ENCODE results near the gene DNAJC17.

Gene DNAJC17

DNA sequence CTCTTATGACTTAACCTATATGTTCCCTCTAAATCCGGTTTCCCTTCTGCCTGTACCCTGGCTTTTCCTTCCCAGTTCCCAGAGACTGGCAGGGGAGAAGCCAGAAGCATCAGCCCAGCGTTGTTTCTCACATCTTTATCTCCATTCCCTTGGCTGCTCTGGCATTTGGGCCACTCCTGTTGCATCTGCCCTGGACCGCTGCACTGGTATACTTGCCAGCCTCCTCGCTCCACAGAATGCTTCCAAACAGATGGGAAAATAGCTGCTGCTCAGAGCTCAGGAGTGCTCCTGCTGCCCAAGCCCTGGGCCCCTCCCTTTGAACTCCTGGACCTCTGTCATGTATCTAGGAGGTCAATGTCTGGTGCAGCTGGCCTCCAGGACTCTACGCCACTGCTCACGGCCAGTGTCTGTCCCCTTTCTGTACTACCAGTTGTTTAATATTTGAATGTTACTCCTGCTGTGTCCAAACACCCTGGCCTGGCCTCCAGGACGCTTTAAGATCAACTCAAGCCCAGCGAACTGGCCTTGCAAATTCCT, 43.4 kb upstream of the DNAJC17 start:
- DNase-seq (ENCODE audit: low read depth): no peak
- H3K4me3 ChIP-seq (ENCODE audit: low read length): no peak overlapping the region
- TF ChIP-seq, protein P1, sequence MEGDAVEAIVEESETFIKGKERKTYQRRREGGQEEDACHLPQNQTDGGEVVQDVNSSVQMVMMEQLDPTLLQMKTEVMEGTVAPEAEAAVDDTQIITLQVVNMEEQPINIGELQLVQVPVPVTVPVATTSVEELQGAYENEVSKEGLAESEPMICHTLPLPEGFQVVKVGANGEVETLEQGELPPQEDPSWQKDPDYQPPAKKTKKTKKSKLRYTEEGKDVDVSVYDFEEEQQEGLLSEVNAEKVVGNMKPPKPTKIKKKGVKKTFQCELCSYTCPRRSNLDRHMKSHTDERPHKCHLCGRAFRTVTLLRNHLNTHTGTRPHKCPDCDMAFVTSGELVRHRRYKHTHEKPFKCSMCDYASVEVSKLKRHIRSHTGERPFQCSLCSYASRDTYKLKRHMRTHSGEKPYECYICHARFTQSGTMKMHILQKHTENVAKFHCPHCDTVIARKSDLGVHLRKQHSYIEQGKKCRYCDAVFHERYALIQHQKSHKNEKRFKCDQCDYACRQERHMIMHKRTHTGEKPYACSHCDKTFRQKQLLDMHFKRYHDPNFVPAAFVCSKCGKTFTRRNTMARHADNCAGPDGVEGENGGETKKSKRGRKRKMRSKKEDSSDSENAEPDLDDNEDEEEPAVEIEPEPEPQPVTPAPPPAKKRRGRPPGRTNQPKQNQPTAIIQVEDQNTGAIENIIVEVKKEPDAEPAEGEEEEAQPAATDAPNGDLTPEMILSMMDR (conservative IDR thresholded peaks at IDR 0.05; ENCODE audit: low read depth, low read length): no peak

DNA sequence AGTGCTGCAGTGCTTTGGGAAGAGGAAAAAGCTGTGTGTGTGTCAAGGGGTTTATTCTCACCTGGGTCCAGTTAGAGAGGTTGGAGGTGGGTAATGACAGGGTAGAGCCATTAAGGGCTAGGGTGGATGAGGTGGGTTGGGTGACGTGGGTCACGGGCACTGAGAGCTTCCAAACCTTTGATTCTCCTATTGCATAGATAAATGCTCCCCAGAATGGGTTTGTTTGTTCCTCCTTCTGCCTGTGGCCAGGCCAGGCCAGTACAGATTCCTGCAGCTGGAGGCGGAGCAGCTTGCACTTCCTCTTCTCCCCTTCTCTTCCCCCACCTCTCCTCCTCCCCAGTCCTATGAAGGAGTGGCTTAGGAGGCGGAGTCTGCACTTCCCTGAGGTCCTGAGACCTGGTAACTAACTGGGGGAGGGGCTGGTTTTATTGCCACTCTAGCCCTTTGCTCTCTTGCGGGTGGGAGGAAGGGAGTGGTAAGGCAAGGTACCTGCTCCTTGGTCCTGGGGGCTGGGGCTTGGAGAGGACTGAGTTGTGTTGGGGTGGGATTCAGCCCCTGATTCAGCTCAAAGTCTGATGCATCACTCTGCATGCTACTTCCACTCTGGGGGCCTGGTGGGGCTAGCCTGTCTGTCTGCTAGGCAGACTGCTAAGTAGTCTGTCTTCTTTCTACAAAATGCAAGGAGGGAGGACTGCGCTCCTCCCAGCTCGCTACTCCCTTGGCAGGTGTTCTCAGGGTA, 40.1 kb upstream of the DNAJC17 start:
- TF ChIP-seq, protein P1 (conservative IDR thresholded peaks at IDR 0.05; ENCODE audit: low read depth, low read length): no peak
- no peak overlapping the region for H3K4me3 ChIP-seq (ENCODE audit: low read length)
- no peak for DNase-seq (ENCODE audit: low read depth)

DNA sequence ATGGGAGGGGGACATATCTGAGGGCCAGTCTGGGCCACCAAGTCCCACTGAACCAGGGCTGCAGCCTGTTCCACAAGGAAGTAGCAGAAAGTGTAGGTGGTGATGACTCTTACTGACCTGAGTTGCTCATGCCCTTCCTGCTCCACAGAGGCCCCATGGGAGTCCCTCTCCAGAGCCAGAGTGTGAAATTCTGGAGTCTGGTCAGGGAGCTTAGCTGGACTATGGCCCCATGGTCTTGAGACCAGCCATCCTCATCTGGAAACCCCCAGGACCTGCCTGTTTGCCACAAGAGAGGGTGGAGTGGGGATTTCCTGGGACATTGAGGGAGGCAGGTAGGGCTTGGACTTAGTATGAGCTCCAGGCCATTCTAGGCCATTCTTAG, 39.6 kb upstream of the DNAJC17 start:
- H3K4me3 ChIP-seq (ENCODE audit: low read length): no peak overlapping the region
- TF ChIP-seq, protein P1 (conservative IDR thresholded peaks at IDR 0.05; ENCODE audit: low read depth, low read length): no peak
- DNase-seq (ENCODE audit: low read depth): no peak

DNA sequence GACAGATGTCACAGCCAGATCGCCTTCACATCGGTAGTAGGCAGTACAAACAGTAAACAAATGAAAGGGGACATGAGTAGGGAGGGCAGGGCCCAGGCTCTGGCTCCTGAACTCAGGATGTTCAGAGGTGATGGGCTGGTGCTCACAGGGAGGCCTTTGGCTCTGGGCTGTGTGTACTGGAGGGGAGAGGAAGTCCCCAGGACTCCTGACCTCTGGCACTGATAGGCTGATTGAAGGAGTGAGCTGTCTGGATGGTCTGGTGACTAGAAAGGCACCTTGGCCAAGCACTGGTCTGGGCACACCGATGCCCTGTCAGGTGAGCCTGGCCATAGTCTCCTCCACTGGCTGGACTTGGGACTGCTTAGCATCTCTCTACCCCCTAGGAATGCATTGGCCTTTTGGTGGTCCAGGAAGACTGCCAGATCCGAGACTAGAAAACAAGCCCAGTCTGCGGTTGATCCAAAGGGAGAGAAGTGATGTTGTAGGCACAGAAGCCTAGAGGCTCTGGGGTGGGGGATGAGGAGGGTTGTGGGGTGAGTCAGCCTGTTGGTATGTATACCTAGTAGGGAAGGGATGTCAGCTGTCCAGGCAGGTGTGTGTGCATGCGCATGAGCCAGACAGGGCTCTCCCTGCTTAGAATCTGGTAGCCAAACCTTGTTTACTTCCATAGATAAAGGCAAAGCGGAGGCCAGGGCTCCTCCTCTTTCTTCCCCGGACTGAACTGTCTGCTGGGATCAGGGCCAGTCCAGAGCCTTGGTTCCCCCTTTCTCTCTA, 38.4 kb upstream of the DNAJC17 start:
- no peak overlapping the region for H3K4me3 ChIP-seq (ENCODE audit: low read length)
- TF ChIP-seq, protein P1 (conservative IDR thresholded peaks at IDR 0.05; ENCODE audit: low read depth, low read length): no peak

DNA sequence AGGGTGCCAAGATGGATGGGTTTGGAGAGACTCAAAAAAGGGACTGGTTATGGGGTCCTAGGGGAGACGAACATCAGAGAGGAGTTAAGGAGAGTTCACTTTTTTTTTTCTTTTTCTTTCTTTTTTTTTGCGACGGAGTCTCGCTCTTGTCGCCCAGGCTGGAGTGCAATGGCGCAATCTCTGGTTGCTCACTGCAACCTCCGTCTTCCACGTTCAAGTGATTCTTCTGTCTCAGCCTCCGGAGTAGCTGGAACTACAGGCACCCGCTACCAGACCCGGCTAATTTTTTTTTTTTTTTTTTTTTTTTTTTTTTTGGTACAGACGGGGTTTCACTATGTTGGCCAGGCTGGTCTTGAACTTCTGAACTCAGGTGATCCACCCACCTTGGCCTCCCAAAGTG, 37.8 kb upstream of the DNAJC17 start:
- no peak for DNase-seq (ENCODE audit: low read depth)
- H3K4me3 ChIP-seq (ENCODE audit: low read length): peak overlapping the region; percentile 54
- TF ChIP-seq, protein P1 (conservative IDR thresholded peaks at IDR 0.05; ENCODE audit: low read depth, low read length): no peak

More for the DNA sequence above, 38.4 kb upstream of the DNAJC17 start:
- no peak for DNase-seq (ENCODE audit: low read depth)

DNA sequence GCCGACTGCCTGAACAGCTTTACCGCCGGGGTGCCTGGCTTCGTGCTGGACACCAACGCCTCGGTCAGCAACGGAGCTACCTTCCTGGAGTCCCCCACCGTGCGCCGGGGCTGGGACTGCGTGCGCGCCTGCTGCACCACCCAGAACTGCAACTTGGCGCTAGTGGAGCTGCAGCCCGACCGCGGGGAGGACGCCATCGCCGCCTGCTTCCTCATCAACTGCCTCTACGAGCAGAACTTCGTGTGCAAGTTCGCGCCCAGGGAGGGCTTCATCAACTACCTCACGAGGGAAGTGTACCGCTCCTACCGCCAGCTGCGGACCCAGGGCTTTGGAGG, 37.4 kb upstream of the DNAJC17 start:
- TF ChIP-seq, protein P1 (conservative IDR thresholded peaks at IDR 0.05; ENCODE audit: low read depth, low read length): no peak
- DNase-seq (ENCODE audit: low read depth): no peak
- H3K4me3 ChIP-seq (ENCODE audit: low read length): peak overlapping the region; percentile 54

Measured in retinal pigment epithelial cell (primary cell).